Suprapubic skin (tissue), 4 donors: ENCODE results near the gene MYH7.

Source experiments
- EP300 ChIP-seq: sonication (generic); formaldehyde crosslinking; IDR thresholded peaks from one replicate; pipeline ENCODE4 v1.6.1; 2017; ENCODE audit warnings: antibody characterized with exemption
- POLR2A ChIP-seq, 2 donors: fragments of 450-650 bp; IDR thresholded peaks; one replicate each; pipeline ENCODE4 v1.6.1; 2017; ENCODE audit warnings: antibody characterized with exemption in 2 of 2, mild to moderate bottlenecking in 2 of 2, moderate library complexity in 2 of 2
- POLR2AphosphoS5 ChIP-seq, 3 donors: sonication (generic); formaldehyde crosslinking; IDR thresholded peaks; one replicate each; pipeline ENCODE4 v1.6.1; 2017; ENCODE audit warnings: antibody characterized with exemption in 3 of 3
- TF ChIP-seq, protein P1 (sequence below), 2 donors: fragments of 200-600 bp in 1 of 2; fragments of 450-650 bp in 1 of 2; sonication (generic) in 1 of 2; IDR thresholded peaks; one replicate each; pipeline ENCODE4 v1.5.1; 2016 to 2019; ENCODE audit warnings: antibody characterized with exemption in 2 of 2, mild to moderate bottlenecking in 1 of 2, moderate library complexity in 1 of 2

DNA sequence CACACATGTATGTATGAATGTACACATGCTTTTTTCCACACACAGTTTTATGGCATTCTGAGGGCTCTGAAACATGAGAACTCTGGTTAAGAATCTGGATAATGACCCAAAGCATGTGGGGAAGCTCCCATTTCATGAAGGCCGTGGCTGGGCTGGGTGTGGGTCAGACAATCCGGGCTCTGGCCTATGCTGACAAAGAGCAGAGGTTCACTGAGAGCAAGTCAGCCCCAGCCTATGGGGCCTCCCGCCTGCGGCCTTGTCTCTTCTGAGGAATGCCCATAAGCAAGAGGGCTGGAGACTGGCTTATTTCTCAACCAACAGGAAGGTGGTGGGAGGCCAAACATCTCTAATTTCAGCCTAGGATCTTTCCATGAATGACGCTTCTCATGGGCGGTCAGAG, 35.9 kb downstream of the MYH7 start:
- TF ChIP-seq, protein P1, sequence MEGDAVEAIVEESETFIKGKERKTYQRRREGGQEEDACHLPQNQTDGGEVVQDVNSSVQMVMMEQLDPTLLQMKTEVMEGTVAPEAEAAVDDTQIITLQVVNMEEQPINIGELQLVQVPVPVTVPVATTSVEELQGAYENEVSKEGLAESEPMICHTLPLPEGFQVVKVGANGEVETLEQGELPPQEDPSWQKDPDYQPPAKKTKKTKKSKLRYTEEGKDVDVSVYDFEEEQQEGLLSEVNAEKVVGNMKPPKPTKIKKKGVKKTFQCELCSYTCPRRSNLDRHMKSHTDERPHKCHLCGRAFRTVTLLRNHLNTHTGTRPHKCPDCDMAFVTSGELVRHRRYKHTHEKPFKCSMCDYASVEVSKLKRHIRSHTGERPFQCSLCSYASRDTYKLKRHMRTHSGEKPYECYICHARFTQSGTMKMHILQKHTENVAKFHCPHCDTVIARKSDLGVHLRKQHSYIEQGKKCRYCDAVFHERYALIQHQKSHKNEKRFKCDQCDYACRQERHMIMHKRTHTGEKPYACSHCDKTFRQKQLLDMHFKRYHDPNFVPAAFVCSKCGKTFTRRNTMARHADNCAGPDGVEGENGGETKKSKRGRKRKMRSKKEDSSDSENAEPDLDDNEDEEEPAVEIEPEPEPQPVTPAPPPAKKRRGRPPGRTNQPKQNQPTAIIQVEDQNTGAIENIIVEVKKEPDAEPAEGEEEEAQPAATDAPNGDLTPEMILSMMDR (IDR thresholded peaks at IDR 0.05) = no peak
- no peak for TF ChIP-seq POLR2AphosphoS5 (IDR thresholded peaks at IDR 0.05)
- TF ChIP-seq EP300 = no peak
- no peak for TF ChIP-seq POLR2A (IDR thresholded peaks at IDR 0.05)
